ENCODE data around the gene MRM1. TPM values are rescaled to one million over a fixed set of nuclear protein-coding genes. Genes with fewer than 3 reads are reported as not detected.

The MRM1 gene
- total RNA-seq, 1 donor from 2014 or later = 3.1 TPM

- peak; percentile 20 for DNase-seq (ENCODE audit: low read depth)
- Histone ChIP-seq H3K27ac (ENCODE audit: low read depth, low read length) (no peak overlapping the region), H3K9ac (ENCODE audit: low read length) (no peak overlapping the region), H3K4me3 (ENCODE audit: insufficient read depth, low read depth, low read length) (no peak overlapping the region), H3K4me1 (ENCODE audit: insufficient read depth, low read length) (no peaks in the 10 kb centered on the region), H3K9me3 (ENCODE audit: insufficient read depth, low read depth, low read length) (no peaks in the 10 kb centered on the region), H3K4me2 (ENCODE audit: low read length) (no peak overlapping the region), H3K27me3 (ENCODE audit: insufficient read depth, low read length) (peaks cover 31% of the 10 kb centered on the region), H4K20me1 (ENCODE audit: insufficient read depth, low read length) (peaks cover 6% of the 10 kb centered on the region), H2AFZ (ENCODE audit: low read depth, low read length) (no peak overlapping the region), H3K79me2 (ENCODE audit: insufficient read depth, low read length) (no peaks in the 10 kb centered on the region), H3K36me3 (ENCODE audit: insufficient read depth, low read length) (no peaks in the 10 kb centered on the region)
- H3K27me3 Mint-ChIP-seq (ENCODE audit: low read depth, unreplicated experiment) = peaks cover 47% of the 10 kb centered on the region
- H3K9me3 Mint-ChIP-seq (ENCODE audit: unreplicated experiment) = no peaks in the 10 kb centered on the region
- no peaks in the 10 kb centered on the region for H3K4me1 Mint-ChIP-seq (ENCODE audit: low read depth, unreplicated experiment)
- no peak for FAIRE-seq
- no peak overlapping the region for H3K27ac Mint-ChIP-seq (ENCODE audit: unreplicated experiment)
- no peak overlapping the region for H3K4me3 Mint-ChIP-seq (ENCODE audit: unreplicated experiment)
- TF ChIP-seq EZH2 (IDR thresholded peaks at IDR 0.05; ENCODE audit: insufficient read depth, low read length) (no peak), CTCF (IDR thresholded peaks at IDR 0.05; ENCODE audit: insufficient read depth, low read depth, low read length) (peak; percentile 84)
- peaks cover 2% of the 10 kb centered on the region for H3K36me3 Mint-ChIP-seq (ENCODE audit: low read depth, unreplicated experiment)
Observed at GRCh38 chr17:36629252-36629847, 28.0 kb downstream of the MRM1 start.

- DNase-seq (ENCODE audit: low read depth) (no peak), FAIRE-seq (no peak)
- H3K4me2 ChIP-seq (ENCODE audit: low read length) = no peak overlapping the region
- Mint-ChIP-seq H3K36me3 (ENCODE audit: low read depth, unreplicated experiment) (peaks cover 2% of the 10 kb centered on the region), H3K4me3 (ENCODE audit: unreplicated experiment) (no peak overlapping the region), H3K9me3 (ENCODE audit: unreplicated experiment) (no peaks in the 10 kb centered on the region), H3K4me1 (ENCODE audit: low read depth, unreplicated experiment) (no peaks in the 10 kb centered on the region), H3K27me3 (ENCODE audit: low read depth, unreplicated experiment) (peaks cover 50% of the 10 kb centered on the region), H3K27ac (ENCODE audit: unreplicated experiment) (no peak overlapping the region)
- peaks cover 6% of the 10 kb centered on the region for H4K20me1 ChIP-seq (ENCODE audit: insufficient read depth, low read length)
- H3K9me3 ChIP-seq (ENCODE audit: insufficient read depth, low read depth, low read length) = no peaks in the 10 kb centered on the region
- H3K4me1 ChIP-seq (ENCODE audit: insufficient read depth, low read length) = no peaks in the 10 kb centered on the region
- H3K27ac ChIP-seq (ENCODE audit: low read depth, low read length) = no peak overlapping the region
- H3K4me3 ChIP-seq (ENCODE audit: insufficient read depth, low read depth, low read length) = no peak overlapping the region
- TF ChIP-seq CTCF (IDR thresholded peaks at IDR 0.05; ENCODE audit: insufficient read depth, low read depth, low read length) (no peak), EZH2 (IDR thresholded peaks at IDR 0.05; ENCODE audit: insufficient read depth, low read length) (no peak)
- H3K36me3 ChIP-seq (ENCODE audit: insufficient read depth, low read length) = no peaks in the 10 kb centered on the region
- no peak overlapping the region for H3K9ac ChIP-seq (ENCODE audit: low read length)
- H2AFZ ChIP-seq (ENCODE audit: low read depth, low read length) = no peak overlapping the region
- H3K79me2 ChIP-seq (ENCODE audit: insufficient read depth, low read length) = no peaks in the 10 kb centered on the region
- H3K27me3 ChIP-seq (ENCODE audit: insufficient read depth, low read length) = peaks cover 31% of the 10 kb centered on the region
Observed at GRCh38 chr17:36629970-36630502, 28.7 kb downstream of the MRM1 start.

- no peak overlapping the region for H3K4me3 Mint-ChIP-seq (ENCODE audit: unreplicated experiment)
- no peaks in the 10 kb centered on the region for H3K4me1 Mint-ChIP-seq (ENCODE audit: low read depth, unreplicated experiment)
- H3K9ac ChIP-seq (ENCODE audit: low read length) = no peak overlapping the region
- peaks cover 54% of the 10 kb centered on the region for H3K27me3 Mint-ChIP-seq (ENCODE audit: low read depth, unreplicated experiment)
- peaks cover 31% of the 10 kb centered on the region for H3K27me3 ChIP-seq (ENCODE audit: insufficient read depth, low read length)
- no peaks in the 10 kb centered on the region for H3K4me1 ChIP-seq (ENCODE audit: insufficient read depth, low read length)
- no peaks in the 10 kb centered on the region for H3K9me3 Mint-ChIP-seq (ENCODE audit: unreplicated experiment)
- H3K9me3 ChIP-seq (ENCODE audit: insufficient read depth, low read depth, low read length) = no peaks in the 10 kb centered on the region
- no peaks in the 10 kb centered on the region for H3K36me3 ChIP-seq (ENCODE audit: insufficient read depth, low read length)
- TF ChIP-seq CTCF (IDR thresholded peaks at IDR 0.05; ENCODE audit: insufficient read depth, low read depth, low read length) = no peak
- no peak for TF ChIP-seq EZH2 (IDR thresholded peaks at IDR 0.05; ENCODE audit: insufficient read depth, low read length)
- peaks cover 2% of the 10 kb centered on the region for H3K36me3 Mint-ChIP-seq (ENCODE audit: low read depth, unreplicated experiment)
- no peak overlapping the region for H2AFZ ChIP-seq (ENCODE audit: low read depth, low read length)
- no peak overlapping the region for H3K27ac ChIP-seq (ENCODE audit: low read depth, low read length)
- no peak overlapping the region for H3K27ac Mint-ChIP-seq (ENCODE audit: unreplicated experiment)
- no peak overlapping the region for H3K4me2 ChIP-seq (ENCODE audit: low read length)
- no peak for FAIRE-seq
- H3K4me3 ChIP-seq (ENCODE audit: insufficient read depth, low read depth, low read length) = no peak overlapping the region
- H3K79me2 ChIP-seq (ENCODE audit: insufficient read depth, low read length) = no peaks in the 10 kb centered on the region
- H4K20me1 ChIP-seq (ENCODE audit: insufficient read depth, low read length) = peaks cover 6% of the 10 kb centered on the region
- no peak for DNase-seq (ENCODE audit: low read depth)
Observed at GRCh38 chr17:36631022-36631421, 29.6 kb downstream of the MRM1 start.

All from astrocyte (in vitro differentiated cells and primary cell).